IgD-negative memory B cell (primary cell): ENCODE results near the gene PAX5. TPM values are rescaled to one million over a fixed set of nuclear protein-coding genes. Genes with fewer than 3 reads are reported as not detected.

ENCODE experiments used
- H3K27ac Mint-ChIP-seq, 3 donors: one replicate each; pipeline ENCODE4 v1.8.0; 2020 to 2022; ENCODE audit warnings: mild to moderate bottlenecking in 3 of 3, mixed read lengths in 3 of 3, moderate library complexity in 1 of 3
- H3K27me3 Mint-ChIP-seq: one replicate; pipeline ENCODE4 v1.8.0; 2021; ENCODE audit warnings: mixed read lengths
- H3K36me3 Mint-ChIP-seq: one replicate; pipeline ENCODE4 v1.8.0; 2020; ENCODE audit warnings: mild to moderate bottlenecking, mixed read lengths
- H3K4me1 Mint-ChIP-seq, 3 donors: one replicate each; pipeline ENCODE4 v1.8.0; 2020 to 2022; ENCODE audit warnings: mixed read lengths in 3 of 3, mild to moderate bottlenecking in 1 of 3
- H3K4me3 Mint-ChIP-seq, 4 donors: one replicate each; pipeline ENCODE4 v1.8.0; 2020 to 2022; ENCODE audit warnings: mild to moderate bottlenecking in 4 of 4, mixed read lengths in 4 of 4, moderate library complexity in 3 of 4
- H3K9me3 Mint-ChIP-seq, 3 donors: one replicate each; pipeline ENCODE4 v1.8.0; 2020 to 2021; ENCODE audit warnings: mixed read lengths in 3 of 3, mild to moderate bottlenecking in 1 of 3
- polyA plus RNA-seq: library from polyadenylated mRNA; unstranded; fragments of 300-500 nt; fragmentation: Illumina TruSeq; gene quantifications from one replicate; pipeline ENCODE4 v1.2.3, GENCODE V29; 2021

The PAX5 gene
- polyA plus RNA-seq, 1 donor from 2014 or later: 65.3 TPM

DNA sequence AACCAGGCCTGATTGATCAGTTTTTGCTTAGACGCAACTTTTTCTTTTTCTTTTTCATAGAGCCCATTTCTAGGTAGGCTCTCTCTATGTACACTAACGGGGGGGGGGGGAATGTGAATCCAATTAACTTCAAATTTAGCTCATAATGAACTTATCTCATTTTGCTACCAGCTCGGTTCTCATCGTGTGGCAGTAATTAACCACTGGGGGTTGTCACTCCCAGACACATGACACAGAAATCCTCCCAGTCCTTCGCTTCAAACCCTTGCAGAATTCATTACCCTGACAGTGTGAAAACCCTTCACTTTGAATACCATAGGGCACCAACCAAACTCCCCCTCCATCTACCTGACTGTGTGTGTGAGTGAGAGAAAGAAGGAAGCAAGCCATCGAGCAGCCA is 144.2 kb downstream of the PAX5 start:
- Mint-ChIP-seq H3K27me3 (no peaks in the 10 kb centered on the region), H3K36me3 (peaks cover 3% of the 10 kb centered on the region), H3K9me3 (no peaks in the 10 kb centered on the region), H3K4me1 (peaks cover 26 to 47% (median 38%) of the 10 kb centered on the region in 3 donors), H3K27ac (peak overlapping the region in 2 of 3 donors; percentile 70 to 75), H3K4me3 (peak overlapping the region in 1 of 4 donors; percentile 42)

DNA sequence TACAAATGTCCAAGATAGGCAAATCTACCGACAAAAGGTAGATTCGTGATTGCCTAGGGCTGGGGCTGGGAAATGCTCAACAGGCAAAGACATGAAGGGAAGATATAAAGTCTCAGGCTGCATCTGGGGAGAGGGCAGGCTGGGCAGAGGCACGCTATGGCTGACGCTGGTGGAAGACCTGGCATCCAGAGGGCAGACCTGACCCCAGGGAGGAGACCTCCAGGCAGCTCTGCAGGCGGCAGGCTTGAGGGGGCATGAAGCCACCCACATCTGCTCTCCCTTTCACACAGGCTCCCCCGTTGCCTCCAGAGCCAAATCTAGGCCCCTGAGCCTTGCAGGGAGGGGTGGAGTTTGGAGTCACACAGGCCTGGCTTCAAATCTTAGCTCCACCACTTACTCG is 145.5 kb downstream of the PAX5 start:
- Mint-ChIP-seq H3K36me3 (peaks cover 3% of the 10 kb centered on the region), H3K27me3 (no peaks in the 10 kb centered on the region), H3K4me3 (no peak overlapping the region), H3K9me3 (no peaks in the 10 kb centered on the region), H3K4me1 (peaks cover 26 to 58% (median 41%) of the 10 kb centered on the region in 3 donors), H3K27ac (peak overlapping the region; percentile 70 to 85 (median 73))

DNA sequence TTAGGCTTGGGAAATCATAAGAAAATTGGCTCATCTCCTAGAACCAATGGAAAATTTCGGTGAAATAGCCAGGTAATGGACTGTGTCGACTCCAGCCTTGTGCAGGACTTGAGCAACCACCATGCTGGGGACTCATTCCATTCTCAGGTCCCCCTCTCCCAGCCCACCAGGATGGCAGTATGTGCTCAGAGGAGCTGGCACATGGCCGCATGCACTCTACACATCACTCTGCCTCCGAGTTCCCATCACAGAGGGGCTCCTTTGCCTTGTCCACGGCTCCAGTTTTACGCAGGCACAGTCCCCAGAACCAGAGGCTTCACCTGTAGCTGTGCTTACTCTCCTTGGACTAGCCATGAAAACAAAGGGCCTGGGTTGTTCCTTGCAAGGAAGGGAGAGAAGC is 149.3 kb downstream of the PAX5 start:
- no peak overlapping the region for H3K27ac Mint-ChIP-seq
- H3K4me3 Mint-ChIP-seq: no peak overlapping the region
- peaks cover 34 to 47% (median 36%) of the 10 kb centered on the region in 3 donors for H3K4me1 Mint-ChIP-seq
- H3K9me3 Mint-ChIP-seq: no peaks in the 10 kb centered on the region
- peaks cover 2% of the 10 kb centered on the region for H3K36me3 Mint-ChIP-seq
- no peaks in the 10 kb centered on the region for H3K27me3 Mint-ChIP-seq

DNA sequence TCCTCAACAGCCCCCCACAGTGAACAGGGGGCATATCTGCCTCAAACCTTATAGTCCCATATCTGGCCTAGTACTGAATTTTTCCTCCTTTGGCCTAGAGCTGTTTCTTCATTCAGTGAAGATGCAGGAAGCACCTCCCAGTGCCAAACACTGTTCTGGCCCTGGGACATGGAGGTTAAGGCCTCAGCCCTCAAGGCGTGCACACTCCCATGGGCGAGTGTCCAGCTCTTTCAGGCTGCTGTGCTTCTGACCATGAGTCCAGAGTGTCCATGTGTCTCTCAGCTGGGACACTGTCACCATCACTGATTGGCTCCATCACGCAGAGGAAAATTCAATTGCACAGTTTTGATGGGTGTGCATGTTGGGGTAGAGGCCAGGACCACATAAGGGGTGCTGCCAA is 151.5 kb downstream of the PAX5 start:
- peaks cover 31 to 40% (median 36%) of the 10 kb centered on the region in 3 donors for H3K4me1 Mint-ChIP-seq
- peak overlapping the region; percentile 75 to 91 (median 80) for H3K27ac Mint-ChIP-seq
- H3K4me3 Mint-ChIP-seq: peak overlapping the region in 1 of 4 donors; percentile 35

DNA sequence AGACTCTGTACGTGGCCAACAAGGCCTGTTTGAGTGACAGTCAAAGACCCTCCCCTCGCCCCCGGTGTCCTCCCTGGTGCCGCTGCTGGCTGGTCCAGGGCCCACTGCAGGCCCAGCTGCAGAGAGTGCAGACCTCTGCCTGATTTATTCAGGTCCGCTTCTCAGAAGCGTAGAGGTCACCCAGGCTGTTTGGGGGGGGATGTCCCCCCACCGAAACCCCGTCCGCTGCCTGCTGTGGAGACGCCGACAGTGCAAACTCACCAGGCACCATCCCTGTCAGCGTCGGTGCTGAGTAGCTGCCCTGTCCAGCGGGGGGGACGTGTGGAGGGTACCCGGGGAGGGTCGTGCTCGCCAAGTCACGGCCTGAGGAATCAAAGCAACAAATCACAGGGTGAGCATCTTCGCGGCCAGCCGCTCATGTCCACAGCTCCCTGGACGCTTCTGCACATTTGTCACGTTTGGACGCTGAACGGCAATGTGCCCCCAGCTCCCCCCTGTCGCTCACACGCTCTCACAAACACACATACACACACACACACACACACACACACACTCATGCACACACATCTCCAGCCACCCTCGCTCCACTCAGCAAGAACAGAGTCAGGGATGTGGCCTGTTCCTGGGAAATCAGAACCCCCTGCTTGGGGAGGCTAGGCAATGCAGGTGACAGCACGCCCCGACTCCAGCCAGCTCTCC is 152.2 kb downstream of the PAX5 start:
- H3K36me3 Mint-ChIP-seq: peaks cover 2% of the 10 kb centered on the region
- peak overlapping the region; percentile 75 to 91 (median 80) for H3K27ac Mint-ChIP-seq
- no peaks in the 10 kb centered on the region for H3K27me3 Mint-ChIP-seq
- H3K4me3 Mint-ChIP-seq: peak overlapping the region in 1 of 4 donors; percentile 35
- peaks cover 32 to 41% (median 41%) of the 10 kb centered on the region in 3 donors for H3K4me1 Mint-ChIP-seq
- H3K9me3 Mint-ChIP-seq: no peaks in the 10 kb centered on the region

More for the DNA sequence above, 151.5 kb downstream of the PAX5 start:
- Mint-ChIP-seq H3K36me3 (peaks cover 2% of the 10 kb centered on the region), H3K27me3 (no peaks in the 10 kb centered on the region), H3K9me3 (no peaks in the 10 kb centered on the region)

DNA sequence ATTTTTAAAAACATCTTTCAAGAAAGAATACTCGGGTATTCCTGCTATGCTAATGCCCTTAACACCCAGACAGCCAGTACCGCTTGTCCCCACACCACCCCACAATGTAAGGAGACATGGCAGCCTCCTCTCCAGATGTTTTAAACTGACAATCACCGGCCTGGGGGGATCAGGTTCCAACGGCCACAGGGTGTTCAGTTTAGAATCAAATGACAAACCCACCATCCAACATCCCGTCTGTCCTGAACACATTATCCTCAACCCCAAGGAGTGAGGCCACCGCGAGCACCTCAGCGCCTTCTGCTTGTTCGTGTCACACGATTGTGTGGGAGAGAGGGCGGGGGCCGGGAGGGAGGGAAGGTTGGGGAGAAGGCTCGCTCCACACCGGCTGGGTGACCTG is 152.8 kb downstream of the PAX5 start:
- H3K36me3 Mint-ChIP-seq: peaks cover 2% of the 10 kb centered on the region

DNA sequence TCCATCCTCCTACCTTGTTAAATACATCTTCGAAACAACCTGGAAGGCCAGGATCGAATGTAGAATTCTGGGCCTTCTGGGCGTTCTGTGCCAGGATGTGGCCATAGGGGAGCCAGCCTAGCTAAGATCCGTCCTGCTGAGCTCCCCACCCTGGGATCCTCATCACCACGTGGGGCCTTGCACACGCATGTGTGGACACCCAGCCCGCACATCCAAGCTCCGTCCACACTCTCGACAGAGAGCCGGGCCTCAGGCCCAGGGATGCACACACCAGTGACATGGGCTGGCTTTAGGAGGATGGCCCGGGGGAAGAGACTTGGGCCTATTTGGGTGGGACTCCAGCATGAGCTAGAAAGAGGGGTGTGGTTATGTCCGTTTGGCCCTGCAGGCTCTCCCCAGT is 154.0 kb downstream of the PAX5 start:
- peaks cover 39 to 53% (median 43%) of the 10 kb centered on the region in 3 donors for H3K4me1 Mint-ChIP-seq
- H3K9me3 Mint-ChIP-seq: no peaks in the 10 kb centered on the region
- H3K27me3 Mint-ChIP-seq: no peaks in the 10 kb centered on the region
- H3K4me3 Mint-ChIP-seq: peak overlapping the region in 1 of 4 donors; percentile 65
- H3K27ac Mint-ChIP-seq: peak overlapping the region in 1 of 3 donors; percentile 83
- H3K36me3 Mint-ChIP-seq: peaks cover 8% of the 10 kb centered on the region

More for the DNA sequence above, 152.8 kb downstream of the PAX5 start:
- Mint-ChIP-seq H3K4me1 (peaks cover 30 to 47% (median 41%) of the 10 kb centered on the region in 3 donors), H3K27me3 (no peaks in the 10 kb centered on the region), H3K9me3 (no peaks in the 10 kb centered on the region), H3K4me3 (no peak overlapping the region), H3K27ac (no peak overlapping the region)

DNA sequence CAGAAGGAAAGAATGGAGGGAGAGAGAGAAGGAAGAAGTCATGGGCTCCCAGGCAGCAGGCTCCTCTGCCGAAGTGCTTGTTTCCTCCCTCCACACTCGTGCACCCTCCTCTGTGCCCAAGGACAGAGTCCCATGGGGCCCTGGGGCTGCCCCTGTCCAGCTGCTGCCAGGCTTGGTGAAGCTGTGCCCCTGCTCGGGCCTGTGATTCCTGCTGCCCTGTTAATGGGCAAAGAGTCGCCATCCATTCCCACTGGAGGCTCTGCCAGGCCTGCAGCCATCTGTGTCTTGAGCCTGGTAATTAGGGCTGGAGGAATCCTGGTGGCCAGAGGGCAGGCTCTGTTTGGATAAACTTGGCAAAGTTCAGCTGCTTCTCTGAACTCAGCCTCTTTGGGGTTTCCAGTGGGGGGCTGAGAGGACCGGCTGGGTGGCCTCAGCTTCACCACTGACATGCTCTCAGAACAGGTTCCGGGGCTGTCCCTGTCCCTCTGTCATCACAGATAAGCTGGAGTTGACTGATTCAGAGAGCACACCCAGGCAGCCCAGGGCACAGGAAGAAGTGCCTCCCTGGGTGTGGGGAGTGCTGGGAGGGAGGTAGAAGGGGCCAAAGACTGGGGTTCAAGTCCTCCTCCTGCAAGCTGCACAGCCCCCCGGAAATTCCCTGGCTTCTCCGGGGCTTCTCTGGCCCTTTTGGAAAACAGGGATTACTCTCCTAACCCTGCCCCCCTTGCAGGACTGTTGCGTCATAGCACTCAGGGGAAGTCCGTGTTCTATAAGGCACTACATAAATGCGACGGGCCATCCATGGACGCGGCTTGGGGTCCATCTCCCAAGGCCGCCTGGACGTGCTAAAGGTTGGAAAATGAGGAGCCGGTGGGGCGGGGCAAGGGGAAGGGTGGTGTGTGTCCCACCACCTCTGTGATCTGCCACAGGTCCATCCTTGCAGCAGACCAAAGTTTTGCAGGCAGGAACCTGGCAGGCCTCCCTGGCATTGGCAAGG is 154.8 kb downstream of the PAX5 start:
- peak overlapping the region; percentile 35 to 92 (median 83) for H3K27ac Mint-ChIP-seq
- no peaks in the 10 kb centered on the region for H3K27me3 Mint-ChIP-seq
- no peaks in the 10 kb centered on the region for H3K9me3 Mint-ChIP-seq
- peaks cover 45 to 58% (median 47%) of the 10 kb centered on the region in 3 donors for H3K4me1 Mint-ChIP-seq
- H3K36me3 Mint-ChIP-seq: peaks cover 8% of the 10 kb centered on the region
- peak overlapping the region in 2 of 4 donors; percentile 9 to 28 for H3K4me3 Mint-ChIP-seq

DNA sequence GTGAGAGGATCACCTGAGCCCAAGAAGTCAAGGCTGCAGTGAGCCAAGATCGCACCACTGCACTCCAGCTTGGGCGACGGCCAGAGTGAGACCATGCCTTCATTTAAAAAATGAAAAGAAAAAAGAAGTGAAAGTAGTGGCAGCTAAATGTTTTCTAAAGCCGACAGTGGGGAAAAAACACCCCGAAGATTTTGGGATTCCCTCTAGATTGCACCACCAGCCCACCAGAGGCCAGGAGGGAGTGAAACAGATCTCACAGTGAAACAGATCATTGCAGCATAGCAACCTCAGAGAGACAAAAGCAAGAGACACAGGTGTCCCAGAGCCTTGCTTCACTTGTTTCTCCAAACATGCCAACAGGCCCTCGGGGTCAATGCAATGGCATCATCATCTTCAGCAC is 156.8 kb downstream of the PAX5 start:
- H3K9me3 Mint-ChIP-seq: no peaks in the 10 kb centered on the region
- H3K4me3 Mint-ChIP-seq: peak overlapping the region in 3 of 4 donors; percentile 61 to 82 (median 62)
- peak overlapping the region; percentile 83 to 94 (median 91) for H3K27ac Mint-ChIP-seq
- H3K36me3 Mint-ChIP-seq: peaks cover 8% of the 10 kb centered on the region
- H3K27me3 Mint-ChIP-seq: no peaks in the 10 kb centered on the region
- H3K4me1 Mint-ChIP-seq: peaks cover 49 to 68% (median 54%) of the 10 kb centered on the region in 3 donors

DNA sequence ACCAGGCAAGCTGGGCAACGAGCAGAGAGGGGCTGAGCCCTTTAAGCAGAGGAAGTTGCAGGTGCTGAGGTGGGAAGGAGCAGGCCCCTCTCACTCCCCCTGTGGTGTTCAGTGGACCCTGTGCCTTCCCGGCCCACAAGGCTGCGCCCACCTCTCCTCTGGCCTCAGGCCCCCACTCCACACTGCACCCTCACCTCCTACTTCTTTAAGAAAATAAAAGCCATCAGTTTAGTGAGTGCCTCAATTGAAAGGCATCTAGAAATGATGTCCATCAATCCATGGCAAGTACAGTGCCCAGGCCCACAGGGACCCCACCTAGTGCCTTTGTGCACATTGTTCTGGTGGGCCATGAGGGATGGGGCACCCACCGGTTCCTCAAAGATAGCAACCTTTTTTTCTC is 158.0 kb downstream of the PAX5 start:
- Mint-ChIP-seq H3K4me1 (peaks cover 52 to 68% (median 52%) of the 10 kb centered on the region in 3 donors), H3K36me3 (peaks cover 8% of the 10 kb centered on the region), H3K4me3 (peak overlapping the region in 1 of 4 donors; percentile 28), H3K27ac (peak overlapping the region; percentile 69 to 91 (median 83)), H3K27me3 (no peaks in the 10 kb centered on the region), H3K9me3 (no peaks in the 10 kb centered on the region)

DNA sequence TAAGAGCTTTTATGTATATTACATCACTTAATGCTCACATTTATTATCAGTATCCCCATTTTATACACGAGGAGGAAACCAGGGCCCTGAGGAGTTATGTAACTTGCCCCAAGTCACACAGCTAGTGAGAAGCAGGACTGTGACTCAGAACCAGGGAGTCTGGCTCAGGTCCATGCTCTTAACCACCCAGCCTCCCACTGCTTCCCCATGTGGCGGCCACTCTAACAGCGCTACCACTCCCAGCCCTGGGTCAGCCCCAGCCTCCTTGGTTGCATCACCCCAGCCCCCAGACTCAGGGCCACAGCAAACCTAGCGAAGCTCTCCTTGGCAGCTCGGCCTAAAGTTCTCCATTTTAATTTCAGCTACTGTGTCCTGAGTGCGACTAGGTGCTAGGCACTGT is 159.1 kb downstream of the PAX5 start:
- Mint-ChIP-seq H3K27ac (peak overlapping the region in 1 of 3 donors; percentile 83), H3K27me3 (no peaks in the 10 kb centered on the region), H3K4me1 (peaks cover 51 to 63% (median 52%) of the 10 kb centered on the region in 3 donors), H3K4me3 (peak overlapping the region in 1 of 4 donors; percentile 33), H3K9me3 (no peaks in the 10 kb centered on the region), H3K36me3 (peaks cover 8% of the 10 kb centered on the region)

DNA sequence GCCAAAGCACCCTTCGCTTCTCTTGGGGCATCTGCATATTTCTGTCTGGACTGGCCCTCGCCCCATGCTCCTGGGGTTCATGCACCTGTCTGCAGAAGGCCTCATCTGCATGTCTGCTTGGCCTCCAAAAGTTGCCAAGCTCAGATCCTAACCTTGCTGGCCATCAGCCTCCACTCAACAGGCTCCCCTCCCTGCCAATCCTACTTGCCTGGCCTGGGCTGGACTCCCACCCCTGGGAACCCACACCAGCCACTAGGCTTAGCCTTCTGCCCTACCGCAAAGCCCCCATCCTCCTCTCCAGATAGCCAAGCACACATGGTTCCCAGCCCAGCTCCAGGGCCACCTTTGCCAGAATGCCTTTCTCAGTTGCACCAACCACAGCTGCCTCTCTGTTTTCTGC is 159.8 kb downstream of the PAX5 start:
- Mint-ChIP-seq H3K27me3 (no peaks in the 10 kb centered on the region), H3K4me1 (peaks cover 54 to 65% (median 55%) of the 10 kb centered on the region in 3 donors), H3K4me3 (peak overlapping the region in 2 of 4 donors; percentile 33 to 79), H3K27ac (peak overlapping the region; percentile 58 to 83 (median 80)), H3K9me3 (no peaks in the 10 kb centered on the region), H3K36me3 (peaks cover 8% of the 10 kb centered on the region)

DNA sequence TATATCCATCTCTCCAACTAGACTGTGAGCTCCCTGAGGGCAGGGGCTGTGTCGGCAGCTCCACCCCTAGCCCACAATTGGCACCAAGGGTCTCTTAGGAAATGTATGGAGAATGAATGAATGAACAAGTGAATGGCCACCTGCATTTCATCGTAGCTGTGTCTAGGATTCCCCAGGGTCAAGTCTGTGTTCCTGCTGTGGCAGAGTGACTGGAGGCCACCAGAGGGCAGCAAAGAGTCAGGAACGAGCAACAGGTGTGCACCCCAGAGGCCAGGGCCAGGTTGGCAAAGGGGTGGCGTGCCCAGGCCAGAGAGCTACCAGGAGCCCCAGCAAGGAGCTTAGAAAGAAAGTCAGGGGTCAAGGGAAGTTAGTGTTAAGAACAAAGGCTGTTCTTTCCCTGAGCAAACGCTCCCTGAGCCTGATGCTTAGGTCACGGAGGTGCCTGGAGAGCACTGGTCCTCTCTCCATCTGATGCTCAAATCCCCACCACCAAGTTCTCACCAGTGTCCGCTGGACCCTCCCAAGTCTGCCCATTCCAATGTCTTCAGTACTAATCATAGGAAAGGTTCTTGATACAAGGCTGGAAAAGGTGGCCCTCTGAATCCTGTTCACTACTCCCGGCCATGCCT is 160.7 kb downstream of the PAX5 start:
- peaks cover 50 to 57% (median 53%) of the 10 kb centered on the region in 3 donors for H3K4me1 Mint-ChIP-seq
- H3K4me3 Mint-ChIP-seq: peak overlapping the region in 2 of 4 donors; percentile 2 to 61

DNA sequence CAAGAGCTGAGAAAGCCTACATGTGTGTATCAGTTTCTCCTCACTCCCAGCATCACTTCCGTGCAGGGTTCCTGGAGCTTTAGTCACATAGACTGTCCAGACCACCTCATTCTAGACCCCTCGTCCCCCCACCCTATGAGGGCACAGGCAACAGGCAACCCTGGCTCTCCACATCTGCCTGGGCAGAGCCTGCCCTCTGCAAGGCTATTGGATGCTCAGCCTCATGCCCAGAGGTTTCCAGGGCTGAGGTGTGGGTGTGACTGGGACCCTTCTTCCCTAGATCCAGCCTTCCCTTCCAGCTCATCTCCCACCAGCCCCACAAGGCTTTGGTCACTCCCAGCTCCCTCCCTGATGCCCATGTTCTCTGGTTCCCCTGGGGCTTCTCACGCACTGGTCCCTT is 161.4 kb downstream of the PAX5 start:
- Mint-ChIP-seq H3K27ac (peak overlapping the region in 2 of 3 donors; percentile 77 to 83), H3K4me3 (no peak overlapping the region), H3K4me1 (peaks cover 43 to 51% (median 48%) of the 10 kb centered on the region in 3 donors), H3K27me3 (no peaks in the 10 kb centered on the region), H3K36me3 (peaks cover 6% of the 10 kb centered on the region), H3K9me3 (no peaks in the 10 kb centered on the region)

More for the DNA sequence above, 160.7 kb downstream of the PAX5 start:
- Mint-ChIP-seq H3K9me3 (no peaks in the 10 kb centered on the region), H3K27ac (peak overlapping the region; percentile 77 to 89 (median 83)), H3K36me3 (peaks cover 8% of the 10 kb centered on the region), H3K27me3 (no peaks in the 10 kb centered on the region)
